Parathyroid adenoma (tissue), 2 donors: ENCODE measurements around the gene MSL2.
"Not testable (repeated sequence)": the region's sequence is repeated elsewhere in the genome, so short reads cannot be mapped to it uniquely, and the experiment has no call there.

Experiments
- H2AFZ ChIP-seq: fragments of 300-600 bp; sonication (generic); one replicate; pipeline ENCODE4 v1.7.0; 2017; ENCODE audit warnings: antibody characterized with exemption, mild to moderate bottlenecking
- H3K27ac ChIP-seq: fragments of 300-600 bp; sonication (generic); one replicate; pipeline ENCODE4 v1.7.0; 2017
- H3K27me3 ChIP-seq: fragments of 300-600 bp; sonication (generic); one replicate; pipeline ENCODE4 v1.7.0; 2017; ENCODE audit warnings: low read length; ENCODE audit not compliant: control insufficient read depth, insufficient read depth
- H3K36me3 ChIP-seq: fragments of 300-600 bp; sonication (generic); one replicate; pipeline ENCODE4 v1.7.0; 2017; ENCODE audit warnings: low read length; ENCODE audit not compliant: control insufficient read depth, insufficient read depth
- H3K4me1 ChIP-seq: fragments of 300-600 bp; sonication (generic); one replicate; pipeline ENCODE4 v1.7.0; 2017; ENCODE audit warnings: control low read depth
- H3K4me2 ChIP-seq: fragments of 300-600 bp; sonication (generic); one replicate; pipeline ENCODE4 v1.7.0; 2017; ENCODE audit warnings: low read length
- H3K4me3 ChIP-seq: fragments of 300-600 bp; sonication (generic); one replicate; pipeline ENCODE4 v1.7.0; 2017; ENCODE audit warnings: low read depth, low read length
- H3K79me2 ChIP-seq: fragments of 300-600 bp; sonication (generic); one replicate; pipeline ENCODE4 v1.7.0; 2017; ENCODE audit warnings: control low read depth
- H3K9ac ChIP-seq: fragments of 300-600 bp; sonication (generic); one replicate; pipeline ENCODE4 v1.7.0; 2017; ENCODE audit warnings: mild to moderate bottlenecking
- H3K9me3 ChIP-seq: fragments of 300-600 bp; sonication (generic); one replicate; pipeline ENCODE4 v1.7.0; 2017; ENCODE audit warnings: low read length; ENCODE audit not compliant: control insufficient read depth
- TF ChIP-seq, protein P1 (sequence below): fragments of 300-600 bp; sonication (generic); IDR thresholded peaks from one replicate; pipeline ENCODE4 v1.7.0; 2017; ENCODE audit warnings: antibody characterized with exemption, mild to moderate bottlenecking
- donor health status: primary hyperparathyroidism.

The MSL2 gene

DNA sequence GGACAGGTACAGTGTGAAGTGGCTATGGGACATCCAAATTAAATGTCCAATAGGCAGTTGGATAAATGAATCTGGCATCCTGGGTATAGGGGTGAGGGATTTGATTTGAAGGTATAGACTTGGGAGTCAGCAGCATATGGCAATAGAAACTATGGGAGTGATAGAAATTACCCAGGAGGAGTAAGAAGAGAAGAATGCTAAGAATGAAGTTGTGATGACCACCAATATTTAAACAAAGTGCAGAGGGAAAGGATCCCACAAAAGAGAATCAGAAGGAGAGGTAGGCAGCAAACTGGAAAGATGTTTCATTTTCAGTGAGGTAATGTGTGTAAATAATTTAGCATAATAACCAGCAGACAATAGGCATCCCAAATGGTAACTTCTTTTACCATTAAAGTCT is 13.8 kb upstream of the MSL2 start:
- H3K4me3 ChIP-seq = no peak overlapping the region
- no peak overlapping the region for H3K9ac ChIP-seq
- no peaks in the 10 kb centered on the region for H3K4me1 ChIP-seq
- no peak overlapping the region for H2AFZ ChIP-seq
- no peak overlapping the region for H3K27ac ChIP-seq
- H3K4me2 ChIP-seq = no peak overlapping the region
- H3K27me3 ChIP-seq = no peaks in the 10 kb centered on the region
- H3K9me3 ChIP-seq = no peaks in the 10 kb centered on the region
- TF ChIP-seq, protein P1, sequence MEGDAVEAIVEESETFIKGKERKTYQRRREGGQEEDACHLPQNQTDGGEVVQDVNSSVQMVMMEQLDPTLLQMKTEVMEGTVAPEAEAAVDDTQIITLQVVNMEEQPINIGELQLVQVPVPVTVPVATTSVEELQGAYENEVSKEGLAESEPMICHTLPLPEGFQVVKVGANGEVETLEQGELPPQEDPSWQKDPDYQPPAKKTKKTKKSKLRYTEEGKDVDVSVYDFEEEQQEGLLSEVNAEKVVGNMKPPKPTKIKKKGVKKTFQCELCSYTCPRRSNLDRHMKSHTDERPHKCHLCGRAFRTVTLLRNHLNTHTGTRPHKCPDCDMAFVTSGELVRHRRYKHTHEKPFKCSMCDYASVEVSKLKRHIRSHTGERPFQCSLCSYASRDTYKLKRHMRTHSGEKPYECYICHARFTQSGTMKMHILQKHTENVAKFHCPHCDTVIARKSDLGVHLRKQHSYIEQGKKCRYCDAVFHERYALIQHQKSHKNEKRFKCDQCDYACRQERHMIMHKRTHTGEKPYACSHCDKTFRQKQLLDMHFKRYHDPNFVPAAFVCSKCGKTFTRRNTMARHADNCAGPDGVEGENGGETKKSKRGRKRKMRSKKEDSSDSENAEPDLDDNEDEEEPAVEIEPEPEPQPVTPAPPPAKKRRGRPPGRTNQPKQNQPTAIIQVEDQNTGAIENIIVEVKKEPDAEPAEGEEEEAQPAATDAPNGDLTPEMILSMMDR = no peak
- no peaks in the 10 kb centered on the region for H3K79me2 ChIP-seq
- no peaks in the 10 kb centered on the region for H3K36me3 ChIP-seq

DNA sequence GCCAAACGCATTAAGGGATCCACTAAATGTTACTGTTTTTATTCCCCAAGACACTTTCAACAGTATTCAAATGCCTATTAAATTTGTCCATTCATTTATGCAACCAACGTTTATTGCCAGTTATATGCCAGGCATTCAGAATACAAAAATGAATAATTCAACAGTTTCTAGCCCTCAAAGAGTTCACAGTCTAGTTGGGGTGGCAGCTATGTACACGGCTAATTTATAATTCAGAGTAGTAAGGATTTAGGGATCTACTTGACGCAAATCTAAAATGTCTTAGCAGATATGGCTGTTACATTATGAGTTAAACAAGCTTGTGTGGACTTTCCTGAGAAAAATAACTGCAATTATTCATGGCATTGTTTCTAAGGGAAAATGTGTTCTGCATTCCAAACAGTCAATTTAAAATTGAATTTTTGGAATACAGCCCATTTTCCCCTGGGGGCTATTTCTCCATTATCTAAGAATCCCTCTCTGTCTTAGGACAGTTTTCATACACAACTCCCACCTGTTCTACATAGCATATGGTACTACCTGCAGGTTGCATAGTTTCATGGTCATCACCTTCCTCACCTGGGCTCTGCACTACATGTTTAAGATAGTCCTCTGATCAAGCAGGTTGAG is 11.5 kb upstream of the MSL2 start:
- Histone ChIP-seq H3K4me3 (no peak overlapping the region), H3K4me1 (no peaks in the 10 kb centered on the region), H3K4me2 (no peak overlapping the region), H3K27me3 (no peaks in the 10 kb centered on the region), H3K9me3 (no peaks in the 10 kb centered on the region), H3K9ac (no peak overlapping the region), H2AFZ (no peak overlapping the region), H3K79me2 (no peaks in the 10 kb centered on the region), H3K36me3 (no peaks in the 10 kb centered on the region), H3K27ac (no peak overlapping the region)
- TF ChIP-seq, protein P1 = no peak

DNA sequence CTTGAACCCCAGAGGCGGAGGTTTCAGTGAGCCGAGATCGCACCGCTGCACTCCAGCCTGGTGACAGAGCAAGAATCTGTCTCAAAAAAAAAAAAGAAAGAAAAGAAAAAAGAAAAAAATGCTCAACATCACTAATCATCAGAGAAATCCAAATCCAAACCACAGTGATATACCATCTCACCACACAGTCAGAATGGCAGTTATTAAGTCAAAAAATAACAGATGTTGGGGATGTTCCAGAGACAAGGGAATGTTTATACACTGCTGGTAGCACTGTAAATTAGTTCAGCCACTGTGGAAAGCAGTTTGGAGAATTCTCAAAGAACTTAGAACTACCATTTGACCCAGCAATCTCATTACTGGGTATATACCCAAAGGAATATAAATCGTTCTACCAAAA is 3.1 kb upstream of the MSL2 start:
- not testable (repeated sequence) for H3K36me3 ChIP-seq, H3K4me3 ChIP-seq, H3K27me3 ChIP-seq, H3K9ac ChIP-seq, H3K9me3 ChIP-seq, H3K4me2 ChIP-seq, H2AFZ ChIP-seq, H3K27ac ChIP-seq
- H3K4me1 ChIP-seq = peaks cover 15% of the 10 kb centered on the region
- H3K79me2 ChIP-seq = peaks cover 10% of the 10 kb centered on the region

DNA sequence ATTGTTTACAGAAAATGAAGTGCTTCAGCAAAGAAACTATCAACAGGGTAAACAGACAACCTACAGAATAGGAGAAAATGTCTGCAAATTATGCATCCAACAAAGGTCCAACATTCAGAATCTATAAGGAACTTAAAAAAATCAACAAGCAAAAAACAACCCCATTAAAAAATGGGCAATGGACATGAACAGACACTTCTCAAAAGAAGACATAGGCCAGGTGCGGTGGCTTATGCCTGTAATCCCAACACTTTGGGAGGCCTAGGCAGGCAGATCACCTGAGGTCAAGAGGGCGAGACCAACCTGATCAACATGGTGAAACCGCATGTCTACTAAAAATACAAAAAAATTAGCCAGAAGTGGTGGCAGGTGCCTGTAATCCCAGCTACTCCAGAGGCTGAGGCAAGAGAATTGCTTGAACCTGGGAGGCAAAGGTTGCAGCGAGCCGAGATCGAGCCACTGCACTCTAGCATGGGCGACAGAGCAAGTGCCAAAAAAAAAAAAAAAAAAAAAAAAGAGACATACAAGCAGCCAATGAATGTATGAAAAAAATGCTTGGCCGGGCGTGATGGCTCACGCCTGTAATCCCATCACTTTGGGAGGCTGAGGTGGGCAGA is 2.4 kb upstream of the MSL2 start:
- H2AFZ ChIP-seq, H3K36me3 ChIP-seq, H3K9me3 ChIP-seq, H3K27me3 ChIP-seq, H3K4me2 ChIP-seq, H3K4me3 ChIP-seq, H3K9ac ChIP-seq: not testable (repeated sequence)
- peaks cover 15% of the 10 kb centered on the region for H3K79me2 ChIP-seq
- peaks cover 15% of the 10 kb centered on the region for H3K4me1 ChIP-seq
- peak overlapping the region; percentile 93 for H3K27ac ChIP-seq

DNA sequence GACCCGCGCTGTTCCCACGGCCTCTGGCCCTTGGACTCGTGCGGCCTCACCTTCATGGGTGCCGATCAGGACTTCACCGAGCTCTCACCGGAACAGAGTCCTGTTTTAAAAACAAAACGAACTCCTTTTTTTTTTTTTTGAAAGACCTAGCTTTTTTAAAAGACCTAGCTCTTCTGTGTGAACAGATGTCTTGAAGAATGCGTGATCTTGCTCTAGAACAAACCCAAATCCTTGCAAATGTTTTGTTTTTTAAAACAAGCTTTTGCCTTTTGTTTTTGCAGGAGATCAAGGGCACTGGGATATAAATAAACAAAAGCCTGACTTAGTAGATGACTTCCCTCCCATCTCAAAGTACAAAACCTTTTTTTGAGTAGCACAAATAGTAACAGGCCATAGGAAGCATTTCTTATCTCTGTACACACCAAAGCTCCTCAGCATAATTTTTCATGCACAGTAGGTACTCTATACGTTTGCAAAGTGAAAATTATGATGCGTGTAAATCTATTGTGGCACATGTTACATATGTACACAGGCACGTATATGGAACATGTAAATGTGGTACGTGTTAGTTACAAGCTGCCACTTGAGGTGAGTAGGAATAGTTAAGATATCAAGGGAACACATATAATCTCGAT is 1.1 kb upstream of the MSL2 start:
- H2AFZ ChIP-seq = peak overlapping the region; percentile 99
- no peaks in the 10 kb centered on the region for H3K27me3 ChIP-seq
- H3K4me2 ChIP-seq = peak overlapping the region; percentile 63
- H3K4me3 ChIP-seq = peak overlapping the region; percentile 80
- peak overlapping the region; percentile 77 for H3K9ac ChIP-seq
- peaks cover 15% of the 10 kb centered on the region for H3K4me1 ChIP-seq
- H3K79me2 ChIP-seq = peaks cover 25% of the 10 kb centered on the region
- H3K36me3 ChIP-seq = no peaks in the 10 kb centered on the region
- TF ChIP-seq, protein P1 = no peak
- H3K9me3 ChIP-seq = no peaks in the 10 kb centered on the region
- H3K27ac ChIP-seq = peak overlapping the region; percentile 93
